Smooth muscle cell (in vitro differentiated cells): ENCODE data around the gene CALML3. TPM values are rescaled to one million over a fixed set of nuclear protein-coding genes. Genes with fewer than 3 reads are reported as not detected.
A peak's percentile ranks its signal among the peaks of the same experiment; 100 is the strongest.

Experiments
- DNase-seq: peaks from one replicate; lab custom pipeline; 2025; ENCODE audit not compliant: unreplicated experiment; lab: John Stamatoyannopoulos, UW
- H2AFZ ChIP-seq: fragments of 200-600 bp; sonication (generic); 2 replicates; pipeline ENCODE4 v1.6.0; 2016; ENCODE audit warnings: antibody characterized with exemption, low read depth, mild to moderate bottlenecking
- H3F3A ChIP-seq: fragments of 200-600 bp; sonication (generic); 2 replicates; pipeline ENCODE4 v1.6.0; 2017; ENCODE audit warnings: antibody characterized with exemption, low read depth
- H3K27ac ChIP-seq: fragments of 200-600 bp; sonication (generic); 2 replicates; pipeline ENCODE4 v1.5.1; 2016; ENCODE audit warnings: low read depth, mild to moderate bottlenecking
- H3K27me3 ChIP-seq: fragments of 200-600 bp; sonication (generic); 2 replicates; pipeline ENCODE4 v1.6.1; 2016; ENCODE audit warnings: low read depth, mild to moderate bottlenecking
- H3K36me3 ChIP-seq: fragments of 200-600 bp; sonication (generic); 2 replicates; pipeline ENCODE4 v1.5.1; 2016; ENCODE audit warnings: low read depth
- H3K4me1 ChIP-seq: fragments of 200-600 bp; sonication (generic); 2 replicates; pipeline ENCODE4 v1.5.1; 2016; ENCODE audit warnings: low read depth
- H3K4me2 ChIP-seq: fragments of 200-600 bp; sonication (generic); 2 replicates; pipeline ENCODE4 v1.6.0; 2016; ENCODE audit warnings: mild to moderate bottlenecking
- H3K4me3 ChIP-seq: fragments of 200-600 bp; sonication (generic); 2 replicates; pipeline ENCODE4 v1.5.1; 2016; ENCODE audit warnings: mild to moderate bottlenecking
- H3K79me2 ChIP-seq: fragments of 200-600 bp; sonication (generic); 2 replicates; pipeline ENCODE4 v1.6.0; 2016; ENCODE audit warnings: low read depth, mild to moderate bottlenecking
- H3K9ac ChIP-seq: fragments of 200-600 bp; sonication (generic); 2 replicates; pipeline ENCODE4 v1.6.0; 2016; ENCODE audit warnings: low read depth
- H3K9me3 ChIP-seq: fragments of 200-600 bp; sonication (generic); replicated peaks from 2 replicates; pipeline ENCODE4 v1.5.1; 2016; ENCODE audit warnings: low read depth
- H4K20me1 ChIP-seq: fragments of 200-600 bp; sonication (generic); 2 replicates; pipeline ENCODE4 v1.6.0; 2016; ENCODE audit warnings: low read depth
- WGBS: methylation state at CpG from one replicate; pipeline ENCODE4 v1.1.7; 2016; ENCODE audit warnings: low lambda C conversion rate; 5-methylcytosine and 5-hydroxymethylcytosine counted together
- polyA plus RNA-seq: library from polyadenylated mRNA; unstranded; fragments of >200 nt; fragmentation: Nextera tagmentation; extraction: Ambion mirVana; gene quantifications from 2 replicates; pipeline ENCODE4 v1.2.1, GENCODE V29; 2016
- total RNA-seq: library from RNA; depleted of rRNA; stranded (reverse); fragments of >200 nt; gene quantifications from 2 replicates; pipeline ENCODE4 v1.2.3, GENCODE V29; 2014
- TF ChIP-seq, protein P1 (sequence below): fragments of 200-600 bp; sonication (generic); IDR thresholded peaks from 2 replicates; pipeline ENCODE4 v1.5.1; 2017; ENCODE audit warnings: borderline replicate concordance, mild to moderate bottlenecking, antibody characterized with exemption; ENCODE audit not compliant: insufficient read depth, poor library complexity, severe bottlenecking

Gene CALML3
- total and polyA plus RNA-seq, 2 experiments from 2014 or later, result 0.49 TPM; not detected in 1

DNA sequence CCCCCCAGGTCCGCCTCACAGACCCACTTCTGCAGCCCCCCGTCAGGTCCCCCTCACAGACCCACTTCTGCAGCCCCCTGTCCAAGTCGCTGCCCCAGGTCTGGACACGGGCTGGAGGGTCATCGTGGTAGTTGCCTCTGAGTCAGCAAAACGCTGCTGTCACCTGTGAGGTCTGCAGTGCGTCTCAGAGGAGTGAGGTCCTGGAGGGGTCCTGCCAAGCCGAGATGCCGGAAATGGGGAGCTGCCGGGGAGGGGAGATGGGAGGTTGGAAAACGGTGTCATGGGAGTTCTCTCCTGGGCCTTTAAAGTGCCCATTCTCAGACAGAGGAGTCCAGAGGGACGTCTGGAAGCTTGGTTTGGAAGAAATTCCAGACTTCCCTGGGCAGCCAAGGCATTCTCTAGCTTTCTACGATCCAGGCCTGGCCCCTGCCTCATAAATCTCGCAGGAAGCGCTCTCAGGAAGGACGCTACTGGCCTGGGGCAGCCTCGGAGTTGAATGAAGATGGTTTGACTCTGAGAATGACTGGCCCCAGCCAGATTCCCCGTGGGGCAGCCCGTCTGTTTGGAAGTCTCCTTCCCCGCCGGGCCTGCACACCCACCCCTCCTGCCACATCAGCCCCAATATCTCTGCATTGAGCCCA lies 38.7 kb downstream of the CALML3 start:
- no peaks in the 10 kb centered on the region for H4K20me1 ChIP-seq
- no peak overlapping the region for H3K4me3 ChIP-seq
- peak overlapping the region; percentile 95 for H3K27ac ChIP-seq
- H3K9me3 ChIP-seq, result no peaks in the 10 kb centered on the region
- peak overlapping the region; percentile 4 for H2AFZ ChIP-seq
- DNase-seq, result no peak
- peaks cover 35% of the 10 kb centered on the region for H3F3A ChIP-seq
- no peaks in the 10 kb centered on the region for H3K79me2 ChIP-seq
- peak overlapping the region; percentile 65 for H3K4me2 ChIP-seq
- H3K27me3 ChIP-seq, result no peaks in the 10 kb centered on the region
- H3K4me1 ChIP-seq, result peaks cover 30% of the 10 kb centered on the region
- TF ChIP-seq, protein P1, sequence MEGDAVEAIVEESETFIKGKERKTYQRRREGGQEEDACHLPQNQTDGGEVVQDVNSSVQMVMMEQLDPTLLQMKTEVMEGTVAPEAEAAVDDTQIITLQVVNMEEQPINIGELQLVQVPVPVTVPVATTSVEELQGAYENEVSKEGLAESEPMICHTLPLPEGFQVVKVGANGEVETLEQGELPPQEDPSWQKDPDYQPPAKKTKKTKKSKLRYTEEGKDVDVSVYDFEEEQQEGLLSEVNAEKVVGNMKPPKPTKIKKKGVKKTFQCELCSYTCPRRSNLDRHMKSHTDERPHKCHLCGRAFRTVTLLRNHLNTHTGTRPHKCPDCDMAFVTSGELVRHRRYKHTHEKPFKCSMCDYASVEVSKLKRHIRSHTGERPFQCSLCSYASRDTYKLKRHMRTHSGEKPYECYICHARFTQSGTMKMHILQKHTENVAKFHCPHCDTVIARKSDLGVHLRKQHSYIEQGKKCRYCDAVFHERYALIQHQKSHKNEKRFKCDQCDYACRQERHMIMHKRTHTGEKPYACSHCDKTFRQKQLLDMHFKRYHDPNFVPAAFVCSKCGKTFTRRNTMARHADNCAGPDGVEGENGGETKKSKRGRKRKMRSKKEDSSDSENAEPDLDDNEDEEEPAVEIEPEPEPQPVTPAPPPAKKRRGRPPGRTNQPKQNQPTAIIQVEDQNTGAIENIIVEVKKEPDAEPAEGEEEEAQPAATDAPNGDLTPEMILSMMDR, result no peak
- peak overlapping the region; percentile 66 for H3K9ac ChIP-seq
- no peaks in the 10 kb centered on the region for H3K36me3 ChIP-seq
- WGBS, result 26% methylated on average over 21 of the region's 21 CpGs

DNA sequence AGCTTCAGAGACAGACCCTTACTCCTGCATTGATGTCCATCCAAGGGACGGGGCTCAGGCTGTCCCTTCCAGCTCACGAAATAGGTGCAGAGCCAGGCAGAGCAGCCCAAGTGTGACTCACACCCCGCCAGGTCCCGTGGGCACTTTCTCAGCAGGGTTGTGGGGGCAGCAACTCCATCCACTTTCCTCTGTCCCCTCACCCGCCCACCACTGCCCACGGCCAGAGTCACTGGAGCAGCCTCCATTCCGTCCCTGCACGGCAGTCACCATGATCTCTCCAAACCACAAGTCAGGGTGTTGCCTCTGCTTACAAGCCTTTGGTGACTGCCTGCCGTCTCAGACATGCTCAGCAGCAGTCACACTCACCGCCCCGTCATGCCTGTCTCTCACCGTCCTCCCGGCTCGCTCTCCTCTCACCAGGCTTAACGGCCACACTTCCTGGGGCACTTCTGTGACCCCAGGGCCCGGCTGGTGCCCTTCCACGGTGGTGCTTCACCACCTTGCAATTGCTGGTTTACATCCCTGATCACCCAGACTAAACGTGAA lies 39.3 kb downstream of the CALML3 start:
- H3F3A ChIP-seq, result peaks cover 29% of the 10 kb centered on the region
- no peaks in the 10 kb centered on the region for H3K27me3 ChIP-seq
- H3K9ac ChIP-seq, result peak overlapping the region; percentile 66
- 12% methylated on average over 18 of the region's 18 CpGs for WGBS
- no peak overlapping the region for H3K4me3 ChIP-seq
- no peak for DNase-seq
- H3K27ac ChIP-seq, result peak overlapping the region; percentile 95
- no peaks in the 10 kb centered on the region for H3K36me3 ChIP-seq
- H3K4me1 ChIP-seq, result peaks cover 30% of the 10 kb centered on the region
- TF ChIP-seq, protein P1, result no peak
- H4K20me1 ChIP-seq, result no peaks in the 10 kb centered on the region
- H3K79me2 ChIP-seq, result no peaks in the 10 kb centered on the region
- H3K9me3 ChIP-seq, result no peaks in the 10 kb centered on the region
- peak overlapping the region; percentile 65 for H3K4me2 ChIP-seq
- H2AFZ ChIP-seq, result peak overlapping the region; percentile 4

DNA sequence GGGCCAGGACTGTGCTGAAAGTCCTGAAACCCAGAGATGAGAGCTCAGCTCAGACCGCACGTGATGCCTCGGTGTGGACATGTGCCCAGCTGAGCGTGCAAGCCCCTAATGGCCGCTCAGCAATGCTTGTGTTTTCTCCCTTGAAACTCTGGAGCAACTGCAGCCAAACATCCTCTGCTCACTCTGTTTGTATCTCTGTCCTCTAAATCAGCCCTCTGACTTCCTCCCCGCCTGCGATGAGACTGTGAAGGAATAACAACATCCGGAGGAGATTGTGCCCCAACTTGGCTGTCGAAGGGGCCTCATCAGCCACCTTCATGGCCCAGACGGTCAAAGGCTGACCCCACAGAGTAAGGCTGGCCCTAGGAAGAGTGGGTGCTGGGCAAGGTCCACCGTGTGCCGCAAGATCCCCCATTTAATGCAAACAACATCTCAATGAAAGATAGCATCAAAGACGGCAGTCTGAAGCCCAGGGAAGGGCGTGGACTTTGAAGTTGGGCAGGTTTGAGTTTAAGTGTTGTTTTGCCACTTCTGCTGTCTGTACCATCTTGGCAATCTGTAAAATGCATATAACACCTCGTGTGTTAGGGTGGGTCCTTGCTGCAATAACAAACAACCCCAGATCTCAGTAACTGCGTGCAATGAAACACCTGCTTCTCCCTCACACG lies 39.9 kb downstream of the CALML3 start:
- Histone ChIP-seq H4K20me1 (no peaks in the 10 kb centered on the region), H3K79me2 (no peaks in the 10 kb centered on the region), H3K9me3 (no peaks in the 10 kb centered on the region), H2AFZ (no peak overlapping the region), H3K4me2 (peak overlapping the region; percentile 65), H3K4me3 (no peak overlapping the region), H3K9ac (peak overlapping the region; percentile 66), H3F3A (peaks cover 23% of the 10 kb centered on the region), H3K27ac (peak overlapping the region; percentile 95), H3K27me3 (no peaks in the 10 kb centered on the region), H3K4me1 (peaks cover 25% of the 10 kb centered on the region), H3K36me3 (no peaks in the 10 kb centered on the region)
- no peak for DNase-seq
- WGBS, result 50% methylated on average over 17 of the region's 17 CpGs
- TF ChIP-seq, protein P1, result no peak
